GM21786 (cell line): ENCODE measurements around the gene SORCS2.

Source experiments
- ATAC-seq: cut with Tn5 transposase; IDR thresholded peaks from one replicate; pipeline ENCODE4 v1.9.1; 2021; ENCODE audit not compliant: unreplicated experiment

SORCS2 gene

DNA sequence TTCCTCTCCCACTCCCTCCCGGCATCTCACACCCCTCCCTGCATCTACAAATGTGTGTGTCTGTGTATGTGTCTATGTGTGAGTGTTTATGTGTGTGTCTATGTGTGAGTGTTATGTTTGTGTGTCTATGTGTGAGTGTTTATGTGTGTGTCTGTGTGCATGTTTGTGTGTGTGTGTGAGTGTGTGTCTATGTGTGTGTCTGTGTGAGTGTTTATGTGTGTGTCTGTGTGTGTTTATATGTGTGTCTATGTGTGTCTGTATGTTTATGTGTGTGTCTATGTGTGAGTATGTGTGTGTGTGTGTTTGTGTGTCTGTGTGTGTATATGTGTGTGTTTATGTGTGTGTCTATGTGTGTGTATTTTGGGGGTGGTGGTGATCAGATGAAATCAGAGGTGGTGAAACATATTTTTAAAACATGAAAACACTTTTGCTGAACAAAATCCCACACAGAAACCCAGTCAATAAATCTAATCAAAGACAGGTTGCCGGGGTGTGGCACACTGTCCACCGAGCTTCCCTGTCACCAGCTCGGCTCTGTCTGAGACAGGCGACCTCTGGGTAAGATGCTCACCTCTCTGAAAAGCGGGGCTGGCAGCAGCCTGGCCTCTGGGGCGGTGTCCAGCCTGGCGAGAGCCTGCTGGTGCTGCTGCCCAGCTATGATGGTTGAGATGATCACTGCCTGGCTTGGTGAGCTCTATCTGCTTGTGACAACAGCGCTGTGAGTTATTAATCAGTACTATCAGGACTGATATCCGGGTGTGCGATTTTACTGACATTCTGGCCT is 429.1 kb downstream of the SORCS2 start:
- ATAC-seq, result no peak

DNA sequence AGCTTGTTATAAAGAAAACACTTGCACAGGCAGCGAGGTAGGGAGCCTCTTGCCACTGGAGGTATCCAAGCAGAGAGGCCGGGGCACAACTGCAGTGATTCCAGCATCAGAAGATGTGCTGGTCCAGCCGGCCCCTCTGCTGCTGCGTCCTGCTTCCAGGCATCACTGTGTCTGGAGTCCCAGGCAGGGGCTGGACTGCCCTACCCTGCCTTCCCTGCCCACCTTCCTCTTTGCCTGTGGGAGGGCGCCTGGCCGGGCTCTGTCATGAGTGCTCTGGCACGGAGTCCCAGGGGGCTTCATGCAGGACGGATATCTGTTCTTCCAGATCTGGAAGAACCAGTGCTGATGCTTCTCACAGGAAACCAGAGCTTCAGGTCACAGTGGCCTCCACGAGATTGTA is 430.0 kb downstream of the SORCS2 start:
- ATAC-seq, result no peak

DNA sequence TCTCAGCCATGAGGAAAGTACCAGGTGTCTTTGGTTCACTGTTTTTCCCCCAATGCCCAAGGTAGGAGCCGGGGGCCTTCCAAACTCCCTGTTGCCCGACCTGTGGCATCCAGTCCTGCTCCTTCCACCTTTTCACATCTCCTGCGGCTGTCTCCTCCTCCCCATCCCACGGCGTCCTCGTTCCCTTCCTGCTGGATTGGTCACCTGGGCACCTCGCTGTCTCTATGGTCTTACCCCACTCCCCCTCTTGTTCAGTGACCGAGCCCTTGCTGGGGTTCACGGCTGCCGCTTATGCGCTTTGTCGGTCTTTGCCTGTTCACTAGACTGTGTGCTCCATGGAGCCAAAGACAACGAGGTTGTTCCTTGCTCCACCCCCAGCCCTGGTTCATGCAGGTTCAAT is 431.1 kb downstream of the SORCS2 start:
- ATAC-seq, result no peak

DNA sequence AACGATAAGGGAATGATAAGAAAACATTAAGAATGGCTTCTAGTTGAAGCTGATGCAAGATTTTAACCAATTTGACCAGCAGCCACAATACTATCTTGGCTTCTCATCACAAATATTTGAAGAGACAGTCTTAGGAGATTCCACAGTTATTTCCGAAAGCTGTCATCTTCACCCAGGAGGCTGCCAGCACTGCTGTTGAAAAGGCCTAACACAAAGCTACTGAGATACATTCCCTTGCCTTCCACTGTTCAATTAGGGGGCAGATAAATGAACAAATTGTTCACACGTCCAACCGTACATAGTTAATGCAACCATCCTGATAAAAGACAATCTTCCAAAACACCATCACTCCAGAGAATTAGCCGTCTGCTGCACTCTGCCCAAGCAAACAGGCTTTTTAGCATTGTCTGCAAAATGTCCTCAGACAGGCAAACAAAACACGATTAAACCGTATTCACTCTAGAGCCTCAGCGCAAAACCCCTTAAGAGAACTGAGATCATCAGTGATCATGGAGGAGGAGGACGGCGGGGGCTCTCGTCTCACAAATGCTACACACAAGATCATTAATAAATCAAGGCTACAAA is 432.1 kb downstream of the SORCS2 start:
- no peak for ATAC-seq

DNA sequence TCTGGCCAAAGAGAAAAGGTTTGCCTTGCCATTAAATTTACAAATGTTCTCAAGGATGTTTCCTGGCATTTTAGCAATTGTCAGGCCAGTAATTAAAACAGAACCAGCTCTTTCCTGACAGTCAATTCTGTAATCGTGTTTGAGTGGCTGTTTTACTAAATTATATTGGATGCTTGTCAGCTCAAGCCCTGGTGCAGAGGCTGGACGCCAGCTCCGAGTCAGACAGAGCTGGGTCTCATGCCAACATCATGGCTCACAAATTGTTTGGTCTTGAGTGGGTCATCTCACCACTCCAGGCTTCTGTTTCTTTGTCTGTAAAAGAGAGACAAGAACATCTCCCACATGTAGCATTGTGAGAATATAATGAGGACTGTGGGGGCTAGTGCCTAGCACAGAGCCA is 432.7 kb downstream of the SORCS2 start:
- no peak for ATAC-seq

DNA sequence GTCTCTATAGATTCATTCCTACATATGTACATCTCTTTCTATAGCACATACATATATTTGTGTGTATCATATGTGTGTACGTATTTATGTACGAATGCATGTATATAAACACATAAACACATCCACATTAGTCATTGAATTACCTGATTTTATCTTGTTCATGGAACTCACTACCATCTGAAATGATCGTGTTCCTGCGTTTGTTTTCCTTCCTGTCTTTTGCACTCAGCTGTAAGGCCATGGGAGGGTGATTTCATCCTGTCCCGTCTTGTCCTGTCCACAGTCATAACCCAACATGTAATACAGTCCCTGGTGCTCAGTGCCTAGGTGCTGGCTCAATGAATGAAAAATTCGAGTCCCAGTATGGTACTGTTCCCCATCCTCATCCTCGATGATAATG is 434.2 kb downstream of the SORCS2 start:
- no peak for ATAC-seq

DNA sequence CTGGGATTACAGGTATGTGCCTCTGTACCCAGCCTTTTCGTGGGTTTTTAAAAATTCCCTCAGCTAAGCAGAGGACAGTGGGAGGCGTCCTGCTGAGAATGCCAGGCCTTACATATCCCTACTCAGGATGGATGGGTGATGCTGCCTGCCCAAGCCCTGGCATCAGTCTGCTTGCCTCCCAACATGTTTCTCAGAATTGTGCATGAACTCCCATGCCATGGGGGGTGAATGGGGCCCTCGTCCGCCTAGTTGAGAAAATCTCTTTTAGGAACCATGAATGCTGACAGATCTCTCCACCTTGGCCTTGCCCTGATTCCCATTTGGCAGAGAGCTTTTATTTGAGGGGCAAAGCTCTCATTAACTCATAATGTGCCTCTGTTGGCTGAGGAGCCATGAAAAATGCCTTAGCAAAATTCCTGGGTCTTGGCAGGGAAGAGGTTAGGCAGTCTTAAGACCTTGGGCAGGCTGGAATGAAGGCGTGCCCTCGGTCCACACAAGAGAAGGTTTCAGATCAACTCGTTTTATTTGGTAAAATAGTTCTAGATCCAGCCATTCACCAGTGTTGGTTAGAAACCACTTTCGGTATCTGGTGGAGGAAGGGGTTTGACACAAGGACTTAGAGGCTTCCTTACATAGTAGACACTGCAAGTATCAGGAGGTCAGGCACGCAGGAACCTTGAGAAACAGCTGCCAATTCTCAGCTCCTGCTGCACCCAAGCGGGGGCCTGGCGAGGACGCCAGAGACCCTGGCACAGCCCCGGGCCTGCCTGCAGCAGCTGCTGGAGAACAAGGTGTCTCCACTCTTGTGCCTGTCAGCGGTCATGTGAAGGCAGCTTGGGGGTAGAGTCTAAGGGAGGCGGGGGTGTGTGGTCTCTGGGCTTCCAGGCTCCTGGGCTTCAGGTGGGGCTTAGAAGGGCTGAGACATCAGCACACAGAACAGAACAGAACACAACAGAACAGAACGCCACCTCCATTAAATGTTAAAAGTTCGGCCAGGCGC is 435.2 kb downstream of the SORCS2 start:
- ATAC-seq, result no peak

DNA sequence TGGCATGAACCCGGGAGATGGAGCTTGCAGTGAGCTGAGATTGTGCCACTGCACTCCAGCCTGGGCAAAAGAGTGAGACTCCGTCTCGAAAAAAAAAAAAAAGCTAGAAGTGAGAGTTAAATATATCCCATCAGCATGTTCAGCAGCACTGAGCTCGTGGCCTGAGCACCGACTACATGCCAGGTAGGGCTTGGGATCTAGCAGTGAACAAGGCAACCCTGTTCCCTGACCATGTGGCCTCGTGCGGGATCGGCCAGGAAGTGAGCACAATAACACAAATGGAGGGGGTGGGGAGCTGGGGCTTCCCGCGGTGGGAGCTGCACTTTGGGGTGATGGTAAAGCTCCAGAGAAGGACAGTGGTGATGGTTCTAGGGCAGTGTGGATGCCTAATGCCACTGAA is 436.1 kb downstream of the SORCS2 start:
- no peak for ATAC-seq

DNA sequence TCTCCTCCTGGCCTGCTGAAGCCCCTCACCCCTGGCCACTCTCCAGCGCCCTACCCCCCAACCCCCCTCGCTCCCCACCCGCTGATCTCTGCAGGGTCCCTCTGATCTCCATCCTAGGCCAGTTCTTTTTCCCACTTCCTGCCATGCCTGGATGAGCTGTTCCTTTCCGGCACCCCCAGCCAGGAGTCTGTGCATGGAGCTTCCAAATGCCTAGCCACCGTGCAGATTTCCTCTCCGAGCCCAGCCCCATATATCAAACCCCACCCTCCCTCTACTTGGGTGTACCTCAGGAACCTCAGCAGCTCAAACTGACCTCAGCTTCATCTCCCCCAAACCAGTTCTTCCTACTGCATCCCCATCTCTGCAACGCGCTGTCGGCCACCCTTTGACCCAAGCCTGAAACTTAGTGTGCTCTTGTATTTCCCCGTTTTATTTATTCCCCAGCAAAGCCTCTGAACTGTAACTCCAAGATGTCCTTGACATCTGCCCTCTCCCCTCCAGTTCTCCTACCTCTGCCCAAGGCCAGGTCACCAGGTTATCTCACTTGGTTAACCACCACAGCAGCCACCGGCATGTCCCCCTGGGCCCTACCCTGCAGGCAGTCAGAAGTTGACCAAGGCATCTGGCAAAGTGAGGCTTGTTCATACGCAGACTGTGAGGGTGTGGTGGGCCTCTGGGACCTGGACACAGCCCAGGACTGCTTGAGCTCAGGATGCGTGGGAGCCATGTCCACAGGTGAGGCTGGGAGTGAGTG is 437.3 kb downstream of the SORCS2 start:
- ATAC-seq, result no peak

DNA sequence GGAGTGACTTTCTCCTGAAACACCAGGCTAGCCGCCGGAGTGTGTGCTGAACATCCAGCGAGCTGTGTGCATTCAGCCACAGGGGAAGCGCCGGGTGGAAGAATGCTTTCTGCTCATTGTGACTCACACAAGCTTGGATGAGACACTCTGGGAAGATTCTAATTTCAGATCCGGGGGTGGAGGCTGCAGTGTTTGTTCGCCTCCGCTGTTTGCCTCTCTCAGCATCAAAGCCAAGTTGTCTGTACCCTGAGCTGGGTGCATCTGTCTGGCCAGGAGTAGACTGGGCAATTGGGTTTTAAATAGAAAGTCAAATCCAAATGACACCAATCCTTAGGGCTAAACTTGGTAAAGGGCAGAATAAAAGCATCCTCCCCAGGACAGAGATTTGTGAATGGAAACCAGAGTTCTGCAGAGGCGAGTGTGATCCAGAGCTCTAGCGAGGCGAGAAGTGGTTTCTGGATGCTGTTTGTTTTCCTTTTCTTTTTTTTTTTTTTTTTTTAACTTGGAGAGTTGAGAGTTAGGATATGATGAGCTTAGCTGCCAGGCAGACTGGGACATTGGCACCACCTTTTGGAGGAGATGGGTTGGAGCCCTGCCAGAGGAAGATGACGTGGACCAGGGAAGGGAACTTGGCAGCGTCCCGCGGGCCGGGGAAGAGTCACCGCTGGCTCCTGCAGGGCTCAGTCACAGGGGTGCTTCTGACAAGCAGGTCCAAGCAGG is 438.4 kb downstream of the SORCS2 start:
- ATAC-seq, result no peak

DNA sequence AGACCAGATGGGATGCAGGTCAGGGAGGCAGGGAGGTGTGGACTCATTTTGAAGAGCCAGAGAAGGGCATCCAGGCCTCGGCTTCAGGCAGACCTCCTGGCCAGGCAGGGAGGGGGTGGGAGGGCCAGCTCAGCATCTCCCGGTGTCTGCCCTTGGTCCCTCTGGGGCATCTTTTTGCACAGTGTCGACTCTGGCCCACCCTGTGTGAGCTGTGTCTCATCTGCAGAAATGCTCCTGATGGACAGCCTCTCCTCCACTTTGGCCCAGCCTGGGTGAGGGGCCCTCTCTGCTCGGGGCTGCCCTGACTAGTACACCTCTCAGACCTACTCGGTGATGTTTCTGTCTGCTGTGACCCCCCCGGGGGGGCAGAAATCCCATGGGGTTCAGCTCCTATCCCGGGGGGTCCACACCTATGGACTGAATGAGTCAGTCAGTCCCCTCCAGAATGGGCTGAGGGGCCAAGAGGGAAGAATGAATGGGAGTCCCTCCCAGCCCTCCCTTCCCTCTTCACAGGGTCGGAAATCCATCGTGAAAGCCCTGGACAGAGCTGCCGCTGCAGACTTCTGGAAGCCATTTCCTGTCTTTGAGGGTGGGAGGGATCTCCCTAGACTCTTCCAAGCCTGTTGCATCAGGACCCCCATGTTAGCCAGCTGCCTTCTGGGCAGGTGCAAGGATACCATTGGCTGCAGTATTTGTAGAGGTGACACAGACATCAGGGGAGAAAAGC is 439.1 kb downstream of the SORCS2 start:
- no peak for ATAC-seq

DNA sequence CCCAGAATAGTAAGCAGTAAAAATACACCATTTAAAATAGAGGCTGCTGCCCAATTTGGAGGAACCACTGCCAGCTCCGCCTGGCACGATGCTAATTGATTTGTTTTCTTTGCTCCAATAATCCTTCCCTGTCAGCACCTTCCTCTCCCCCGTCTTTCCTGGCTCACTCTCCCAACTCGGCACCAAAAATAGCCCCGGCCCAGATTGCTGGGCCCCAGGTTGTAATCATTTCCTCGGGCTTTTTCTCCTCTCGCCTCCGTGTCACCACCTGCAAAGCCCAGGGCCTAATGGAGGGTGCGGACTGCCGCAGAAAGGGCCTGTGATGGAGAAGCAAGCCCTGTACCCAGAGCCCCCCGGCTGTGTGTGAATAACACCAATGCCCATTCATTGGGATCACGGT is 440.0 kb downstream of the SORCS2 start:
- ATAC-seq, result no peak

DNA sequence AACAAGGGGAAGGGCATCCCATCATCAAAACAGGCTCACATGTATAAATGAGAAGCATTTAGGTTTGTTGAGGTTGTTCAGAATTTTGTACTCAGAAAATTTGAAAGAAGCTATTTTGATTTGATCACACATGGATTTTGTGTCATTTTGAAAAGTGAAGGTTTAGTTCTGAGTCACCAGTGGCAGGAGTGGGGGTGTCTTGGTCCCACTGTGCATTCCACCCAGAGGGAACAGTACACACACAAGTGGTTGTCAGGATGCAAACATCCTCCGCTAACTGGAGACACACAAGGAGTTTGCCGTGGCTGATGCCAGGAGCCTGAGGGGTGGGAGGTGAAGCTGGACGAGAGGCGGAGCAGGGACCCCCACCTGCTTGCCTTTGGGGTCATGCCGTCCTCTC is 440.6 kb downstream of the SORCS2 start:
- ATAC-seq, result no peak

DNA sequence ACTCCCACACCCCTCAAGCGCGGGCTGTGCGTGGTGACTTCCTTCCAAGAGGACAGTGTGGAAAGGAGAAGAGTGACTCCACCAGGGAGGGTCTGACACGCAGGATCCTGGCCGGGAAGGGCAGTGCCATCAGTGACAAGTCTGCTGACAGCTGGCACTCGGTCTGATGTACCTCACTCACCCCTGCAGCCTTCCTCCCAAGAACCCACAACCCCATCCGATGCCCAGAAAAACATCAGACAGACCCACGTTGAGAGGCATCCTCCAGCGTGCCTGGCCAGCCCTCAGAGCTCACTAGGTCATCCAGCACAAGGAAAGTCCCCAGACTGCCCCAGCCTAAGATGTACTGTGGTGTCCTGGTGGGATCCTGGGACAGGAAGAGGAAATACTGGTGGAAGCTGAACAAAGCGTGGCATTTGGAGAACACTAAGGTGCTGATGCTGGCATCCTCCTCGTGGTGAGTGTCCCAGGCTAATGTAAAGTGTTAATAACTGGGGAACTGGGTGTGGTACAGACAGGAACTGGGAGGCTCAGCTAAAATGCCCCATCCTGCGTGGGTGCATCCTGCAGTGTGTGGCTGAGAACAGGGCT is 442.4 kb downstream of the SORCS2 start:
- ATAC-seq, result no peak

DNA sequence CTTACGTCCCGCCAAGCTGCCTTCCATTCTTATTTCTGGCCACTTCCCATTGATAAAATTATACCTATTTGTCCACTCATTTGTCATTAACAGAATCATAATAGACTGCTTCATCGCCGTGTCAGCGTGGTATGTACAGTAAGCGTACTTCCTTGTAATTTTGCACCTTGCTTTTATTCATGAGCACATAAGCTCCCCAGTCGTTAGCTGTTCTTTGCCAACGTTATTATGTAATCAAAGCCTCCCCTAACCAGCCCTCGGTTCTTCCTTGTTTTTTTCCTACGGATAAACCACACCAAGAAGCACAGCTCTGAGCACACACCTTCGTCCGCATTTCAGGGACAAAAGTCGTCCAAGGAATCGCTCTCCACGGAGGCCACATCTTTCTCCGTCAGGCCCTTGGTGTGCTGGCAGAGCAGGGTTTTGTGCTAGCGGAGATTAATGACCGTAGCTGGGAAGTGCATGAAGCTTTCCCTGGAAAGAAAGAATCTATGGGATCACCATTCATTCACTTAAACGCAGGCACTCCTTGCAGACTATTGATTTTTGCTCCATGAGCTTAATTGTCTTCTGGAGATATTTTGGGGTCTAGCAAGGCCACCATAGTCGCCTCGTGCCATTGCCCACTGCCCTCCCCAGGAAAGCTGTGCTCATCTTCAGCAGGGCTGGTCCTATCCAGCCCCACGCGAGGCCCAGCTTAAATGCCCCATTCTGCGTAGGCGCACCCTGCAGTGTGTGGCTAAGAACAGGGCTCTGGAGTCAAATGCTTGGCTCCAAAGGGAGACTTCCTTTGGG is 443.3 kb downstream of the SORCS2 start:
- no peak for ATAC-seq

DNA sequence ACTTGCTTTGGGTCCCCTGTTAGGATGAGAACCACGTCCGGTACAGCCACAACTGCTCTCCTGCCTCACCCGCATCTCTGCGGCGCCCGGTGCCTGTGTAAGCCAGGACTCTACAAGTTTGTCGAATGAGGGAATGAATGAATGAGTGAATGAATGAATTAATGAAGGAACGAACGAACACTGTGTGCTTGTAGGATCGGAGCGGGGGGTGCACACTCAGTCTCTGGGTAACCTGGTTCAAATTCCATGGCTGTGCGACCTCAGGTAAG is 443.8 kb downstream of the SORCS2 start:
- no peak for ATAC-seq

DNA sequence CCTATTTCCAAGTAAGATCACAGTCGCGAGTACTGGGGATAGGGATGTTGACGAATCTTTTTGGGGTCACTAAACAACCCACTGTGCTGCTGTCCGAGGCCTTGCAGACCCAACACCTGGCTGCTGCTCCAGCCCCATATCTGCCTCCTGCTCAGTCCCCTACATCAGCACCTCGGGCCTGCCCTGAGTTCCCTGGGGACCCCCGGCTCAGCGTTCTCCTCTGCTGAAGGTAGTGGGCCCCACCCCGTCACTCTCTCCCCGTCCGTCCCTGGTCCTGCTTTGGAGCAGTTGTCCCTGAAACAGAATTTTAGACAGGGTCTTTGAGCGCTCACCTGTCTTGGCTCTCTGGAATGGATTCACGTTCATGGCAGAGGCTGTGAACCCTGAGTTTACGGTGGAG is 444.8 kb downstream of the SORCS2 start:
- ATAC-seq, result no peak

DNA sequence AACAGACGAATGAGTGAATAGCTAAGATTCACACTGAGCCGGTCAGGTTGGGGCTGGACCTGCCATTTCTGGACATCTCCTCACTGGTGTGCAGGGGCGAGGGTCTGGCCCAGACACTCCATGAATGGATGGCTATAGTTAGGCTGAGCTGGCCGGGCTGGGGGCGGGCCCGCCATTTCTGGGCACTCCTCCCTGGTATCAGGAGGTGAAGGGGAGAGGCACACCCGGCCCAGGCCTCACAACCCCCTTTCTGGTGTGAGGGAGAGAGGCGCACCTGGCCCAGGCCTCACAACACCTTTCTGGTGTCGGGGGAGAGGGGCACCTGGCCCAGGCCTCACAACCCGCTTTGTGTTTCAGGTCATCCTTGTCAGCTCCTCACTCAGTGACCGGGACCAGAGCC is 445.6 kb downstream of the SORCS2 start:
- no peak for ATAC-seq

DNA sequence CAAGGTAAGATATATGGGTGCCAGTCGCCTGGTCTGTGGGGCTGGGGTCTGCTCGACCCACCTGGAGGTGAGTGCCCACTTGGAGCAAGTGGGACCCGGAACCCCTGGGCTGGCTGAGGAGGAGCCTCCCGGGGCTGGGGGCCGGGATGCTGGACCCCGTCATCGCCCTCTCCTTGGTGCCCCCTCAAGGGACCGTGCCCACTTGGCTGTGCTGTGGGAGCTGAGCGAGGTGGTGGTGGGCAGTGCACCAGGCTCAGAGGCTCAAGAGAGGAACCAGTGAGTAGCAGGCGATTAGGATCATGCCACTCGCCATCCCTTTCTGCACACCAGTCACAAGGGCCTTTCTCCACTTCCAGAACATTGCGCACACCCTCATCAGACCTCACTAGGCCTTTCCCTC is 446.2 kb downstream of the SORCS2 start:
- ATAC-seq, result no peak
